Sigmoid colon (tissue), 7 donors: Measurements from ENCODE around the gene SPATA17. TPM values are rescaled to one million over a fixed set of nuclear protein-coding genes. Genes with fewer than 3 reads are reported as not detected.
"Not testable (repeated sequence)": the region's sequence is repeated elsewhere in the genome, so short reads cannot be mapped to it uniquely, and the experiment has no call there.

Experiments used
- DNase-seq: peaks from one replicate; pipeline ENCODE4 v3.0.0-alpha.2; 2019
- H3K27ac ChIP-seq, 4 donors: fragments of 200-600 bp; sonication (generic); one replicate each; pipeline ENCODE4 v1.5.1; 2016 to 2019; ENCODE audit warnings: mild to moderate bottlenecking in 1 of 4
- H3K27me3 ChIP-seq, 3 donors: fragments of 200-600 bp; sonication (generic); one replicate each; pipeline ENCODE4 v1.5.1; 2019; ENCODE audit warnings: mild to moderate bottlenecking in 1 of 3
- H3K36me3 ChIP-seq, 4 donors: fragments of 200-600 bp; sonication (generic); one replicate each; pipeline ENCODE4 v1.5.1; 2016 to 2019
- H3K4me1 ChIP-seq, 4 donors: fragments of 200-600 bp; sonication (generic); one replicate each; pipeline ENCODE4 v1.5.1; 2017 to 2019
- H3K4me3 ChIP-seq, 4 donors: fragments of 200-600 bp; sonication (generic); one replicate each; pipeline ENCODE4 v1.5.1; 2017 to 2019; ENCODE audit warnings: mild to moderate bottlenecking in 2 of 4, moderate library complexity in 1 of 4
- H3K9me3 ChIP-seq, 4 donors: fragments of 200-600 bp in 3 of 4; sonication (generic) in 3 of 4; one replicate each; pipeline versions ENCODE4 v1.5.1 to v1.6.1; 2013 to 2019
- EP300 ChIP-seq, 4 donors: sonication (generic); formaldehyde crosslinking; IDR thresholded peaks; one replicate each; pipeline ENCODE4 v1.6.1; 2017; ENCODE audit warnings: antibody characterized with exemption in 4 of 4
- POLR2A ChIP-seq, 2 donors: fragments of 450-650 bp; IDR thresholded peaks; one replicate each; pipeline ENCODE4 v1.6.1; 2016; ENCODE audit warnings: antibody characterized with exemption in 2 of 2, mild to moderate bottlenecking in 2 of 2, moderate library complexity in 2 of 2
- POLR2AphosphoS5 ChIP-seq, 4 donors: sonication (generic); formaldehyde crosslinking; IDR thresholded peaks; one replicate each; pipeline ENCODE4 v1.6.1; 2017; ENCODE audit warnings: antibody characterized with exemption in 4 of 4
- WGBS, 2 donors: extraction: QIAGEN DNeasy Blood & Tissue Kit; methylation state at CpG; one replicate each; pipeline ENCODE4 v1.1.7; 2013; 5-methylcytosine and 5-hydroxymethylcytosine counted together
- intact Hi-C: fragments of 100-400 bp; cut with DNase I; formaldehyde crosslinking; loops from one replicate; pipeline ENCODE4 v1.15.1; 2023
- polyA plus RNA-seq, 3 donors: library from polyadenylated mRNA; stranded (reverse); fragments of 200-250 nt; gene quantifications; one replicate each; pipeline ENCODE4 v1.2.3, GENCODE V29; 2013
- total RNA-seq, 4 donors: library from RNA; depleted of rRNA; stranded (reverse); fragments of >200 nt; gene quantifications; one replicate each; pipeline ENCODE4 v1.1.0, GENCODE V29; 2016
- TF ChIP-seq, protein P1 (sequence below), 4 experiments: fragments of 450-650 bp in 3 of 4; fragments of 200-600 bp in 1 of 4; IDR thresholded peaks; one replicate each; pipeline ENCODE4 v1.5.1; 2016 to 2019; ENCODE audit warnings: antibody characterized with exemption in 4 of 4, mild to moderate bottlenecking in 3 of 4, moderate library complexity in 2 of 4
- donor health status: healthy with polysubstance abuse.
- donor health status: Bipolar disorder and iron deficiency.
- donor health status: healthy.

SPATA17 gene, protein sequence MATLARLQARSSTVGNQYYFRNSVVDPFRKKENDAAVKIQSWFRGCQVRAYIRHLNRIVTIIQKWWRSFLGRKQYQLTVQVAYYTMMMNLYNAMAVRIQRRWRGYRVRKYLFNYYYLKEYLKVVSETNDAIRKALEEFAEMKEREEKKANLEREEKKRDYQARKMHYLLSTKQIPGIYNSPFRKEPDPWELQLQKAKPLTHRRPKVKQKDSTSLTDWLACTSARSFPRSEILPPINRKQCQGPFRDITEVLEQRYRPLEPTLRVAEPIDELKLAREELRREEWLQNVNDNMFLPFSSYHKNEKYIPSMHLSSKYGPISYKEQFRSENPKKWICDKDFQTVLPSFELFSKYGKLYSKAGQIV
- total RNA-seq = 1 to 10 TPM in 1 of 4 donors, under 1 TPM in 1, not detected in 2; 0.41 to 1.1 TPM
- under 1 TPM in 1 of 3 donors, not detected in 2; 0.47 TPM for polyA plus RNA-seq

DNA sequence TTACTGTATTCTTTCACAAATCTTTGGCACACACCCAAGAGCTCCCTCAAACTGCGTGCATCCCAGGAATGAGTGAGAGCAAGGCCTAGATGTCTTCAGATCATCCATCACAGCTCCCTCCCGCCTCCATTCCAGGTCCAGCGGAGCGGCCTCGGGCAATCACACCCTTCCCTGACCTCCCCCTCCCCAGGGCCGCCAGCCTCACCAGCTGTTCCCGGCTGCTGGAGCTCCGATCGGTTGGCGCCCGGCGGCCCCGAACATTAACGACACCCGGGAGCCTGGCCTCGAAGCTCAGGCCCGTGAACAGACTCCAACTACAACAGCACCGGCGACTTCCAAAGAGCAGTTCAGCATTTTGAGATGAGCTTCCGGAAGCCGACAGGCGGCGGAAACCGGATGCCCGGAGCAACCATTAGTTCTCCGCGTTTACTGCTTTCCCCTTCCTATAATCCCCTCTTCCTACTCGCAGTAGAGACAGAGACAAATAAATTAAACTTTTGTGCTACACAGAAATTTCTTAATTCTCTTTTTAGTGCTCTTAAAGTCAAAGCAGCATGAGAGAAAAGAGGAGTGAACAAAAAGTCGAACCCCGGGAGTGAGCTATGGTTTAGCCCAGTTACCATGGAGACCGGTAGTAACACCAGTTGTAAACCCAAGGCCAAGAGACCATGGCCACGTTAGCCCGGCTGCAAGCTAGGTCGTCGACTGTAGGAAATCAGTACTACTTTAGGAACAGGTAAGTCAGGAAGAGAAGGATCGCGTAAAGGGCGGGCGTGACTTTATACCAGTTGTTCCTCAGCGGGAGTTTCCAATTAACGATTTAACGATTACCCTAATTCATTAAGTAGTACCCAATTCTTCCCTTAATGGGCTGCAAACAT, at the start of gene SPATA17, which contains the start of gene GPATCH2:
Gene SPATA17, plus strand, starts transcription at position 634 of the 881 bp plus-strand sequence. Its CDS starts 35 bp downstream, at position 669.
Gene GPATCH2, minus strand, starts transcription at position 380 of the 881 bp plus-strand sequence. Its CDS starts 119 bp downstream, at position 261.
- intact Hi-C loops = no loop called here
- H3K27me3 ChIP-seq = no peaks in the 10 kb centered on the region
- H3K36me3 ChIP-seq = no peaks in the 10 kb centered on the region
- H3K27ac ChIP-seq = peak within 1 kb of the TSS; percentile 74 to 89 (median 86)
- peaks cover 0 to 41% (median 21%) of the 10 kb centered on the region in 4 donors for H3K4me1 ChIP-seq
- no peaks in the 10 kb centered on the region for H3K9me3 ChIP-seq
- peak; percentile 85 for DNase-seq
- H3K4me3 ChIP-seq = peak within 1 kb of the TSS; percentile 51 to 82 (median 70)
- TF ChIP-seq, protein P1, sequence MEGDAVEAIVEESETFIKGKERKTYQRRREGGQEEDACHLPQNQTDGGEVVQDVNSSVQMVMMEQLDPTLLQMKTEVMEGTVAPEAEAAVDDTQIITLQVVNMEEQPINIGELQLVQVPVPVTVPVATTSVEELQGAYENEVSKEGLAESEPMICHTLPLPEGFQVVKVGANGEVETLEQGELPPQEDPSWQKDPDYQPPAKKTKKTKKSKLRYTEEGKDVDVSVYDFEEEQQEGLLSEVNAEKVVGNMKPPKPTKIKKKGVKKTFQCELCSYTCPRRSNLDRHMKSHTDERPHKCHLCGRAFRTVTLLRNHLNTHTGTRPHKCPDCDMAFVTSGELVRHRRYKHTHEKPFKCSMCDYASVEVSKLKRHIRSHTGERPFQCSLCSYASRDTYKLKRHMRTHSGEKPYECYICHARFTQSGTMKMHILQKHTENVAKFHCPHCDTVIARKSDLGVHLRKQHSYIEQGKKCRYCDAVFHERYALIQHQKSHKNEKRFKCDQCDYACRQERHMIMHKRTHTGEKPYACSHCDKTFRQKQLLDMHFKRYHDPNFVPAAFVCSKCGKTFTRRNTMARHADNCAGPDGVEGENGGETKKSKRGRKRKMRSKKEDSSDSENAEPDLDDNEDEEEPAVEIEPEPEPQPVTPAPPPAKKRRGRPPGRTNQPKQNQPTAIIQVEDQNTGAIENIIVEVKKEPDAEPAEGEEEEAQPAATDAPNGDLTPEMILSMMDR (IDR thresholded peaks at IDR 0.05) = peak; percentile 18 to 45 (median 40)
- TF ChIP-seq EP300 (IDR thresholded peaks at IDR 0.05) (no peak), POLR2A (IDR thresholded peaks at IDR 0.05) (peak in 1 of 2 donors; percentile 16), POLR2AphosphoS5 (IDR thresholded peaks at IDR 0.05) (peak in 3 of 4 donors; percentile 54 to 69 (median 55))
- WGBS, 2 donors = 0 to 1% methylated on average over 42 of the region's 42 CpGs

DNA sequence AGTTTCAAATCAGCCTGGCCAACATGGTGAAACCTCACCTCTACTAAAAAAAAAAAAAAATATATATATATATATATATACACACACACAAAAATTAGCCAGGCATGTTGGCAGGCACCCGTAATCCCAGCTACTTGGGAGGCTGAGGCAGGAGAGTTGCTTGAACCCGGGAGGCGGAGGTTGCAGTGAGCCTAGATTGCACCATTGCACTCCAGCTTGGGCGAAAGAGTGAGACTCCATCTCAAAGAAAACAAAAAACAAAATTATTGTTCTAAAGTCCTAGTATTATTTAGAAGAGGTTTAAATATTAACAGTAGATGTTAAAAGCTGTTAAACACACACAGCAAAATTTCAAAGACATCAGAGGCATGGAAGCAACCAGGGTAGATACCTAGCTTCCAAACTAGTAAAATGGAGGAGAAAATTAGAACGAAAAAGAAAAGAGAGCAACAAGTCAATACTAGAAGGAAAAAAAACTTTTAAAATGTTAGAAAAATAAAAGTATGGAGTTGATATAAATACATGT, 46.8 kb upstream of the SPATA17 start:
- intact Hi-C loops, H3K4me3 ChIP-seq, H3K9me3 ChIP-seq, H3K4me1 ChIP-seq, H3K27me3 ChIP-seq, H3K27ac ChIP-seq, H3K36me3 ChIP-seq, DNase-seq: not testable (repeated sequence)
- WGBS, 2 donors = 95 to 96% methylated on average over 5 of the region's 5 CpGs

DNA sequence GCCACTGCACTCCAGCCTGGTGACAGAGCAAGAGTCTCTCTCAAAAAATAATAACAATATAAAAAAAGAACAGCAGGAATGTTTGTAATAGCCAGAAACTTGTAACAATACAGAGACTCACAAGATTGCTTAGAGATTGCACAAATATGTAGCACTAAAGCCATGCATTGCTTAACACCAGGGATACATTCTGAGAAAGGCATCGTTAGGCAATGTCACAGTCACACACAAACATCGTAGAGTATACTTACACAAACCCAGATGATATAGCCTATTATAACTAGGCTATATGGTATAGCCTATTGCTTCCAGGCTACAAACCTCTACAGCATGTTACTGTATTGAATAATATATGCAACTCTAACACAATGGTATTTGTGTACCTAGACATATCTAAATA, 45.6 kb upstream of the SPATA17 start:
- H3K27ac ChIP-seq = no peak overlapping the region
- intact Hi-C loops = no loop called here
- TF ChIP-seq POLR2A (IDR thresholded peaks at IDR 0.05) (no peak), POLR2AphosphoS5 (IDR thresholded peaks at IDR 0.05) (no peak), EP300 (IDR thresholded peaks at IDR 0.05) (no peak)
- TF ChIP-seq, protein P1 (IDR thresholded peaks at IDR 0.05) = no peak
- no peaks in the 10 kb centered on the region for H3K27me3 ChIP-seq
- 82 to 85% methylated on average over 2 of the region's 2 CpGs for WGBS, 2 donors
- no peak overlapping the region for H3K4me3 ChIP-seq
- H3K36me3 ChIP-seq = peaks cover 0 to 9% (median 0%) of the 10 kb centered on the region in 4 donors
- DNase-seq = no peak
- H3K4me1 ChIP-seq = no peaks in the 10 kb centered on the region
- no peaks in the 10 kb centered on the region for H3K9me3 ChIP-seq

DNA sequence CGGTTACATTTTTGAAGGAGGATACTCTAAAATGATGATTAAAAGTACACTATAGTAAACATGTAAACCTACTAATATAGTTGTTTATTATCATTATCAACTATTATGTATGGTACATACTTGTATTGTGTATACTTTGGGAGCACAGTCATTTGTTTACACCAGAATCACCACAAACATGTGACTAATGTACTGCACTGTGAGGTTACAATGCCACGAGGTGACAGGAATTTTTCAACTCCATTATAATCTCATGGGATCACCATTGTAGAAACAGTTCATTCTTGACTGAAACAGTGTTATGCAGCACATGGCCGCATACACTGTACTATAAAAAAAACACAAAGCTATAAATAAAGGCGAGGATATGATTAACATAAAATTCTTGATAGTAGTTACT, 44.6 kb upstream of the SPATA17 start:
- intact Hi-C loops = no loop called here
- Histone ChIP-seq H3K4me1 (no peaks in the 10 kb centered on the region), H3K27me3 (no peaks in the 10 kb centered on the region), H3K4me3 (no peak overlapping the region), H3K27ac (no peak overlapping the region), H3K36me3 (peaks cover 0 to 9% (median 0%) of the 10 kb centered on the region in 4 donors), H3K9me3 (no peaks in the 10 kb centered on the region)
- no peak for TF ChIP-seq POLR2AphosphoS5 (IDR thresholded peaks at IDR 0.05)
- no peak for TF ChIP-seq EP300 (IDR thresholded peaks at IDR 0.05)
- no peak for TF ChIP-seq POLR2A (IDR thresholded peaks at IDR 0.05)
- TF ChIP-seq, protein P1 (IDR thresholded peaks at IDR 0.05) = no peak
- no peak for DNase-seq
- 72 to 84% methylated on average over 4 of the region's 4 CpGs for WGBS, 2 donors
